Gastrocnemius medialis (tissue), 4 donors: ENCODE results near the gene KRT82.

ENCODE experiments used
- CTCF ChIP-seq, 5 experiments: fragments of 450-650 bp in 3 of 5; fragments of 200-600 bp in 2 of 5; sonication (generic) in 2 of 5; IDR thresholded peaks in 4 of 5; conservative IDR thresholded peaks in 1 of 5; 1 replicate in 4 of 5; 2 replicates in 1 of 5; pipeline ENCODE4 v1.5.1; 2016 to 2019; ENCODE audit warnings: antibody characterized with exemption in 5 of 5, mild to moderate bottlenecking in 3 of 5, moderate library complexity in 3 of 5
- POLR2A ChIP-seq, 2 donors: fragments of 450-650 bp; IDR thresholded peaks; one replicate each; pipeline ENCODE4 v1.6.1; 2017; ENCODE audit warnings: antibody characterized with exemption in 2 of 2, mild to moderate bottlenecking in 2 of 2, moderate library complexity in 2 of 2

GRCh38 chr12:52387859-52388258 is 18.3 kb downstream of the KRT82 start:
- no peak for TF ChIP-seq CTCF (IDR thresholded peaks at IDR 0.05 in 4 of 5, conservative IDR thresholded peaks at IDR 0.05 in 1 of 5)
- TF ChIP-seq POLR2A (IDR thresholded peaks at IDR 0.05), result no peak
